ENCODE results near the gene TMEM163.

TMEM163 gene

DNA sequence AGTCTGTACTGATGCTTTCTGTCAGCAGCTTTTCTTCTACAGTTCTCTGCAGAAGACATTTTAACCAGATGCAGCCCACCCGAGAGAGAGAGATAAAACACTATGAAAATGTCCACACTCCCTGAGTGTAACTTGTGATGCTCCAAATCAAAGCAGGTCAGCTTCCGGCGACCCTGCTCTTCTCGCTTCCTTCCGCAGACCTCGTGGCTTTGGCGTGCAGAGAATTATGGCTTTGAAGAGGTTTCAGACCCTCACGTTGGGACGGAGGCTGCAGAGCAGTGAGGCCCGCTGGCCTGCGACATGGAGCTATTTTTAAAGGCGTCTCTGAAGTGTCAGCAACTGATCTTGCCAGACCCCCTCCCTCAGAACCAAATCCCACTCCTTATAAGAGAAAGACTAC, 41.8 kb downstream of the TMEM163 start:
- no peak for DNase-seq
- Histone ChIP-seq H3K27me3 (no peaks in the 10 kb centered on the region), H3K4me1 (no peaks in the 10 kb centered on the region), H3K27ac (no peak overlapping the region), H3K9me3 (no peaks in the 10 kb centered on the region), H3K4me3 (no peak overlapping the region), H3K36me3 (no peaks in the 10 kb centered on the region)
- intact Hi-C loops (cut with DNase I; ENCODE audit: low total_unique reads), result no loop called here
- TF ChIP-seq CTCF (IDR thresholded peaks at IDR 0.05), result no peak

- H3K27me3 ChIP-seq, result peaks cover 0 to 8% of the 10 kb centered on the region in 2 donors
- H3K27ac ChIP-seq, result no peak overlapping the region
- no peak overlapping the region for H3K4me3 ChIP-seq
- H3K36me3 ChIP-seq, result no peaks in the 10 kb centered on the region
- no peaks in the 10 kb centered on the region for H3K4me1 ChIP-seq
- TF ChIP-seq CTCF (IDR thresholded peaks at IDR 0.05), result no peak
- intact Hi-C loops (cut with DNase I; ENCODE audit: low total_unique reads), result no loop called here
- H3K9me3 ChIP-seq, result no peaks in the 10 kb centered on the region
- DNase-seq, result no peak
Observed at GRCh38 chr2:134675314-134675713, 43.5 kb downstream of the TMEM163 start.

- peaks cover 0 to 8% of the 10 kb centered on the region in 2 donors for H3K27me3 ChIP-seq
- no peaks in the 10 kb centered on the region for H3K4me1 ChIP-seq
- no peak overlapping the region for H3K27ac ChIP-seq
- H3K4me3 ChIP-seq, result no peak overlapping the region
- intact Hi-C loops (cut with DNase I; ENCODE audit: low total_unique reads), result no loop called here
- no peak for TF ChIP-seq CTCF (IDR thresholded peaks at IDR 0.05)
- no peak for DNase-seq
- no peaks in the 10 kb centered on the region for H3K9me3 ChIP-seq
- H3K36me3 ChIP-seq, result no peaks in the 10 kb centered on the region
Observed at GRCh38 chr2:134674687-134675086, 44.1 kb downstream of the TMEM163 start.

DNA sequence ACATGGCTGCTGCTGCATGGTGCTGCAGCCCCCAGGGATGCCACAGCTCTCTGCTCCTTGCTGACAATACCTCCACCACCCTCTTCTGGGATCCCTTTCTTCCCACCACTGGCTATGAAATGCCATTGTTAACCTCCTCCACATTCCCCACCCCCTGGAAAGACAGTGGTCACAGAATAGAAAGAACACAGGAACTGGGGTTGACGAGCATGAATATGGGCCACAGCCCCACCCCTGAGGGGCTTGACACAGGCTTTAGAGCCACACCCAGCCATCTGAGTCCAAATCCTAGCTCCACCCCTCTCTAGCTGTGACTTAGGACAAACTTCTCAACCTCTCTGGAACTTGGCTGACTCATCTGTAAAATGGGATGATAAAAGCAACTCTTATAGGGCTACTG, 47.3 kb downstream of the TMEM163 start:
- Histone ChIP-seq H3K27ac (no peak overlapping the region), H3K4me3 (no peak overlapping the region), H3K9me3 (no peaks in the 10 kb centered on the region), H3K27me3 (peaks cover 0 to 8% of the 10 kb centered on the region in 2 donors), H3K36me3 (no peaks in the 10 kb centered on the region), H3K4me1 (no peaks in the 10 kb centered on the region)
- TF ChIP-seq CTCF (IDR thresholded peaks at IDR 0.05), result no peak
- DNase-seq, result no peak
- intact Hi-C loops (cut with DNase I; ENCODE audit: low total_unique reads), result no loop called here

DNA sequence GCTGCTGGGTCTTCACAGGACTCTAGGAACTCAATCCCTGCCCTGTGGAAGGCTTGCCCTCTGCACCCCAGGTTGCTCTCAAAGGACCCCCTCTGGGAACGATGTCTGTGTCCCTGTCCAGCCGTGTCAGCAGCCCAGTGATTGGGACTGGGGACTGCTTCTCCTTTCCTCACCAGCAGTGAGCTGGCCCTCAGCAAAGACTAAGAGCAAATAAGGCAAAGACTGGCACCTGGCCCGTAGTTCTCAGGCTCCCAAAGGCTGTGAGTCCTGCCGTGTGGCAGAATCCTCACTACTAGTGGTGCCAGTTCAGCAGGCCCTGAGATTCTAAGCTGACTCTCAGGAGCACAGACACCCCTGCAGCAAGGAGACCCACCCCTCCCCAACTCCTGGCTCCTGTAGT, 47.8 kb downstream of the TMEM163 start:
- Histone ChIP-seq H3K9me3 (no peaks in the 10 kb centered on the region), H3K4me3 (no peak overlapping the region), H3K4me1 (no peaks in the 10 kb centered on the region), H3K27ac (no peak overlapping the region), H3K36me3 (no peaks in the 10 kb centered on the region), H3K27me3 (peaks cover 0 to 8% of the 10 kb centered on the region in 2 donors)
- DNase-seq, result no peak
- intact Hi-C loops (cut with DNase I; ENCODE audit: low total_unique reads), result no loop called here
- no peak for TF ChIP-seq CTCF (IDR thresholded peaks at IDR 0.05)
